AG04449 (cell line): Measurements from ENCODE around the gene RMI2.

Experiments
- CTCF ChIA-PET: fragments of 350-600 bp; formaldehyde crosslinking; extraction: SDS; loops from one replicate; lab custom pipeline; 2021; ENCODE audit warnings: antibody characterized with exemption; lab: Yijun Ruan, JAX
- POLR2A ChIA-PET: fragments of 400-600, 350-600 bp; formaldehyde crosslinking; extraction: SDS; loops from one replicate; lab custom pipeline; 2020; ENCODE audit warnings: antibody characterized with exemption, inconsistent platforms; lab: Yijun Ruan, JAX
- DNase-seq: peaks from one replicate; pipeline ENCODE4 v3.0.0-alpha.2; 2010; ENCODE audit warnings: low read depth, low spot score
- H3K4me3 ChIP-seq: 2 replicates; pipeline ENCODE4 v1.5.1; 2011; ENCODE audit warnings: low read depth, mild to moderate bottlenecking, control low read depth, low read length
- TF ChIP-seq, protein P1 (sequence below): IDR thresholded peaks from one replicate; pipeline ENCODE4 v1.5.1; 2011; ENCODE audit warnings: mild to moderate bottlenecking, moderate library complexity, low read length, control low read depth, inconsistent platforms; ENCODE audit not compliant: insufficient read depth; ENCODE audit errors: missing control alignments

The RMI2 gene

GRCh38 chr16:11345040-11345862 lies at the start of gene RMI2:
TSS of gene RMI2 (plus strand) at chr16:11345459. CDS start at chr16:11345472, 13 bp downstream.
- peak within 1 kb of the TSS; percentile 60 for H3K4me3 ChIP-seq
- TF ChIP-seq, protein P1, sequence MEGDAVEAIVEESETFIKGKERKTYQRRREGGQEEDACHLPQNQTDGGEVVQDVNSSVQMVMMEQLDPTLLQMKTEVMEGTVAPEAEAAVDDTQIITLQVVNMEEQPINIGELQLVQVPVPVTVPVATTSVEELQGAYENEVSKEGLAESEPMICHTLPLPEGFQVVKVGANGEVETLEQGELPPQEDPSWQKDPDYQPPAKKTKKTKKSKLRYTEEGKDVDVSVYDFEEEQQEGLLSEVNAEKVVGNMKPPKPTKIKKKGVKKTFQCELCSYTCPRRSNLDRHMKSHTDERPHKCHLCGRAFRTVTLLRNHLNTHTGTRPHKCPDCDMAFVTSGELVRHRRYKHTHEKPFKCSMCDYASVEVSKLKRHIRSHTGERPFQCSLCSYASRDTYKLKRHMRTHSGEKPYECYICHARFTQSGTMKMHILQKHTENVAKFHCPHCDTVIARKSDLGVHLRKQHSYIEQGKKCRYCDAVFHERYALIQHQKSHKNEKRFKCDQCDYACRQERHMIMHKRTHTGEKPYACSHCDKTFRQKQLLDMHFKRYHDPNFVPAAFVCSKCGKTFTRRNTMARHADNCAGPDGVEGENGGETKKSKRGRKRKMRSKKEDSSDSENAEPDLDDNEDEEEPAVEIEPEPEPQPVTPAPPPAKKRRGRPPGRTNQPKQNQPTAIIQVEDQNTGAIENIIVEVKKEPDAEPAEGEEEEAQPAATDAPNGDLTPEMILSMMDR = no peak
- DNase-seq = no peak
- ChIA-PET CTCF (interaction anchor here (1.5 to 4.0 kb wide), 3 partner anchors 11 to 87 kb away, joined by 5 to 30 read pairs (median 7); no protein-coding TSS in a partner anchor), POLR2A (no interaction called here)

- POLR2A ChIA-PET = no interaction called here
- TF ChIP-seq, protein P1 = no peak
- CTCF ChIA-PET = no interaction called here
- H3K4me3 ChIP-seq = no peak overlapping the region
- no peak for DNase-seq
Observed at GRCh38 chr16:11295672-11296071, 49.6 kb upstream of the RMI2 start.

DNA sequence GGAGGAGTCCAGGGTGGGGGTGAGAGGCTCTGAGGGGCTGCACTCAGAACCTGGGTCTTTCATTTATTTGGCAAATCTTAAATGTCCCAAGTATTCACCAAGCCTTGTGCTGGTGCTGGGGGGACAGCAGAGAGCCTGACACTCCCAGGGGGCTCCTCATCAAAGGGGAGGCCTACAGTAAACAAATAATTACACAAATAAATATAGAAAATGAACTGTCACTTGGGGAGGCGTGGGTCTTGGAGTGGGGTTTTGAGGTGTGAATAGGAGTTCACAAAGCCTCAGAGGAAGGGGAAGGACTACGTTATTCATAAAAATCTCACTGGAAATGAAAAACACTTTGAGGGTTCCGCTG lies 48.9 kb upstream of the RMI2 start:
- no peak for DNase-seq
- POLR2A ChIA-PET = no interaction called here
- no peak overlapping the region for H3K4me3 ChIP-seq
- TF ChIP-seq, protein P1 = no peak
- CTCF ChIA-PET = interaction anchor here (1.5 to 1.6 kb wide), 2 partner anchors 22 to 332 kb away, joined by 3 to 4 read pairs; no protein-coding TSS in a partner anchor

DNA sequence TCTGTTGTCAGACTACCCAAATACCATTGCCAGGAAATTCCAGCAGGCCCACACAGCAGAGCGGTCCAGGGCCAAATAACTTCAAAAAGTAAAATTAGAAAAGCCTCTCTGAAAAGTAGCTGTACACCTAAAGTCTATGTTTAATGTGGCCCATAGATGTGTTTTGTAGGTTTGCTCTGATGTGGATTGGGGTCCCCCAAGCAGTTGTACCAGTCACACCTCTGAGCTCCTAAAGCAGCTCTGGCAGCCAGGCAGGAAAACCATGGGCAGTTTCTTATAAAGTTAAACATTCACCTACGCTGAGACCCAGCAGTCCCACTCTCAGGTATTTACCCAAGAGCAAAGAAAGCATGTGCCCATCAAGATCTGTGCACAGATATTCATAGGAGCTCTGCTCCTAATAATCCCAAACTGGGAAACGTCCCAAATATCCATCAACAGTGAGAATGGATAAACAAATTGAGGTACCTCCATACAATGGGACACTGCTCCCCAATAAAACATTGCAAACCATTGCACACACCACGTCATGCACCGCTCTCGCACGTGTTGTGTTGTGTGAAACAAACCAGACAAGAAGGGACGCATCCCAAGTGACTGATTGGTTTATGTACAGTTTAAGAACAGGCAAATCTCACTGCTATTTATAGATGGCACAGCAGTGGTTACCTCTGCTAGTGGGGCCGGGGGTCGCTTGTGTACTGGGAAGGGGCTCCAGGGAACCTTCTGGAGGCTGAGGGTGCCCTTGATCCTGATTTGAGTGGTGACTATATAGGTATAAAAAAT lies 48.4 kb upstream of the RMI2 start:
- DNase-seq = no peak
- ChIA-PET POLR2A (interaction anchor here (0.8 to 1.1 kb wide), 2 partner anchors 28 to 41 kb away, joined by 3 to 6 read pairs; partner anchors contain the start of genes SOCS1 and TNP2), CTCF (interaction anchor here (1.5 to 1.6 kb wide), 2 partner anchors 21 to 333 kb away, joined by 3 to 4 read pairs; no protein-coding TSS in a partner anchor)
- TF ChIP-seq, protein P1 = no peak
- H3K4me3 ChIP-seq = peak overlapping the region; percentile 25; the same call in 1 of the 2 replicates

GRCh38 chr16:11297492-11298142 lies 47.6 kb upstream of the RMI2 start:
- TF ChIP-seq, protein P1 = no peak
- DNase-seq = no peak
- POLR2A ChIA-PET = interaction anchor here (0.8 to 1.2 kb wide), 3 partner anchors 29 to 42 kb away, joined by 3 to 6 read pairs (median 3); partner anchors contain the start of genes SOCS1 and TNP2
- CTCF ChIA-PET = interaction anchor here (0.7 to 2.1 kb wide), 6 partner anchors 21 to 334 kb away, joined by 3 to 6 read pairs (median 3); no protein-coding TSS in a partner anchor
- peak overlapping the region; percentile 25; the same call in 1 of the 2 replicates for H3K4me3 ChIP-seq
